ENCODE data around the gene ZNF613. TPM values are rescaled to one million over a fixed set of nuclear protein-coding genes. Genes with fewer than 3 reads are reported as not detected.
A peak's percentile ranks its signal among the peaks of the same experiment; 100 is the strongest.

ZNF613 gene
- total and polyA plus RNA-seq, 2 of the 13 experiments (the other 11 are each of a cell fraction or from before 2014, with no cell fraction given) = 3.6 to 8.3 TPM

DNA sequence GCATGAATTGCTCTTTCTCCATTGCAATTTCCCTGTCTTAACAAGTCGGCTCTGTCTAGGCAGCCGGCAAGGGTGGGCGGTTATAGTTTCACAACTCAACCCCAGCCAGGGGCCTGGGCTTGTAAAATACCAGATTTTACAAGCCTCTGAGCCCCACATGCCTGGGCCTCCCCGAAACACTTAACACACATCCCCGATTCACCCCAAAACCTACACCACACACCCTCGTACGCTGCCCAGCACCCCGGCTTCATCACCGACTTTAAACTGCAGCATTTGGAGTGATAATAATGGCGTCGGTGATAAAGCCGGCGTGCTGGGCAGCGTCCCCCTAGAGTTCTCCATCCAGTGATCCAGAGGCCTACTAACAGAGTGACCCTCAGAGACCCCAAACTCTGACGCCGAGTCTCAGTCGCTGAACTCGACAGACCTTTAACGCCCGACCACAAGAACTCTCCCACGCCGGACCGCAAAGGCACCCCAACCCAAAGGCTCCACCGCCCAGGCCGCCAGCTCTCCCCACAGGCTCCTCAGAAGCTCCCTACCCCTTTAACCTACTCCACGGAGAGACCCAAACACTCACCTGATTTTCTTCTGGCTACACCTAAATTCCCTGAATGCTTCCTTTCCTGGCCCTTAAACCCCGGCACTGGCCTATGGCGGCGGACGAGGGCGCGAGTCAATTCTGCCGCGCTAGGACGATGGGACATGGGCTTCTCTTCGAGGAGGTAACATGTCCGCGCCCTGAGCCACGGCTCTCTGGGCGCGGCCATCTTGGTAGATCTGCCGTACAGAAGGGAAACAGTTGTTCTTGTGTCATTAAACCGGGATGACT, 22.7 kb upstream of the ZNF613 start, which contains the start of gene ZNF649 (continued):
- TF ChIP-seq HMG20B (CRISPR knock-in tag; conservative IDR thresholded peaks at IDR 0.05) (0 out of 2 replicates have a peak, but pooled peaks have one; percentile 22), PHF5A (CRISPR knock-in tag; IDR thresholded peaks at IDR 0.05; ENCODE audit: low read depth, unreplicated experiment) (no peak), ZSCAN20 (CRISPR knock-in tag; IDR thresholded peaks at IDR 0.05; ENCODE audit: borderline replicate concordance) (0 out of 2 replicates have a peak, but pooled peaks have one; percentile 30), REPIN1 (CRISPR knock-in tag; IDR thresholded peaks at IDR 0.05; ENCODE audit: borderline replicate concordance, low read depth) (peak; percentile 39; the same call in 1 of the 2 replicates), ZNF331 (CRISPR knock-in tag; IDR thresholded peaks at IDR 0.05) (peak; percentile 39; the same call in 1 of the 2 replicates), ZNF460 (CRISPR knock-in tag; IDR thresholded peaks at IDR 0.05; ENCODE audit: borderline replicate concordance) (no peak), PCBP1 (IDR thresholded peaks at IDR 0.05; ENCODE audit: borderline replicate concordance, low read depth, low read length) (no peak), ZC3H13 (CRISPR knock-in tag; IDR thresholded peaks at IDR 0.05) (no peak), ZFX (CRISPR knock-in tag; IDR thresholded peaks at IDR 0.05; ENCODE audit: low read depth) (peak; percentile 84), RCOR2 (CRISPR knock-in tag; IDR thresholded peaks at IDR 0.05) (peak; percentile 23; the same call in 1 of the 2 replicates), CBX1 (IDR thresholded peaks at IDR 0.05; ENCODE audit: low read depth) (peak; percentile 18), ZNF775 (CRISPR knock-in tag; IDR thresholded peaks at IDR 0.05; ENCODE audit: borderline replicate concordance) (no peak), KAT8 (CRISPR knock-in tag; IDR thresholded peaks at IDR 0.05) (peak; percentile 88), ZNF614 (CRISPR knock-in tag; IDR thresholded peaks at IDR 0.05; ENCODE audit: borderline replicate concordance) (peak; percentile 64; the same call in 1 of the 2 replicates), ZNF274 (CRISPR knock-in tag; IDR thresholded peaks at IDR 0.05) (peak; percentile 59; the same call in 1 of the 2 replicates), TRIM24 (CRISPR knock-in tag; IDR thresholded peaks at IDR 0.05) (no peak)
- TF ChIP-seq, protein P1, sequence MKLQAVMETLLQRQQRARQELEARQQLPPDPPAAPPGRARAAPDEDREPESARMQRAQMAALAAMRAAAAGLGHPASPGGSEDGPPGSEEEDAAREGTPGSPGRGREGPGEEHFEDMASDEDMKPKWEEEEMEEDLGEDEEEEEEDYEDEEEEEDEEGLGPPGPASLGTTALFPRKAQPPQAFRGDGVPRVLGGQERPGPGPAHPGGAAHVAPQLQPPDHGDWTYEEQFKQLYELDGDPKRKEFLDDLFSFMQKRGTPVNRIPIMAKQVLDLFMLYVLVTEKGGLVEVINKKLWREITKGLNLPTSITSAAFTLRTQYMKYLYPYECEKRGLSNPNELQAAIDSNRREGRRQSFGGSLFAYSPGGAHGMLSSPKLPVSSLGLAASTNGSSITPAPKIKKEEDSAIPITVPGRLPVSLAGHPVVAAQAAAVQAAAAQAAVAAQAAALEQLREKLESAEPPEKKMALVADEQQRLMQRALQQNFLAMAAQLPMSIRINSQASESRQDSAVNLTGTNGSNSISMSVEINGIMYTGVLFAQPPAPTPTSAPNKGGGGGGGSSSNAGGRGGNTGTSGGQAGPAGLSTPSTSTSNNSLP (IDR thresholded peaks at IDR 0.05; ENCODE audit: low read depth, low read length) = no peak; the same call in 1 of the 2 replicates
- TF ChIP-seq, protein P2, sequence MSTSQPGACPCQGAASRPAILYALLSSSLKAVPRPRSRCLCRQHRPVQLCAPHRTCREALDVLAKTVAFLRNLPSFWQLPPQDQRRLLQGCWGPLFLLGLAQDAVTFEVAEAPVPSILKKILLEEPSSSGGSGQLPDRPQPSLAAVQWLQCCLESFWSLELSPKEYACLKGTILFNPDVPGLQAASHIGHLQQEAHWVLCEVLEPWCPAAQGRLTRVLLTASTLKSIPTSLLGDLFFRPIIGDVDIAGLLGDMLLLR (CRISPR knock-in tag; IDR thresholded peaks at IDR 0.05) = 0 out of 2 replicates have a peak, but pooled peaks have one; percentile 40
- TF ChIP-seq, protein P3, sequence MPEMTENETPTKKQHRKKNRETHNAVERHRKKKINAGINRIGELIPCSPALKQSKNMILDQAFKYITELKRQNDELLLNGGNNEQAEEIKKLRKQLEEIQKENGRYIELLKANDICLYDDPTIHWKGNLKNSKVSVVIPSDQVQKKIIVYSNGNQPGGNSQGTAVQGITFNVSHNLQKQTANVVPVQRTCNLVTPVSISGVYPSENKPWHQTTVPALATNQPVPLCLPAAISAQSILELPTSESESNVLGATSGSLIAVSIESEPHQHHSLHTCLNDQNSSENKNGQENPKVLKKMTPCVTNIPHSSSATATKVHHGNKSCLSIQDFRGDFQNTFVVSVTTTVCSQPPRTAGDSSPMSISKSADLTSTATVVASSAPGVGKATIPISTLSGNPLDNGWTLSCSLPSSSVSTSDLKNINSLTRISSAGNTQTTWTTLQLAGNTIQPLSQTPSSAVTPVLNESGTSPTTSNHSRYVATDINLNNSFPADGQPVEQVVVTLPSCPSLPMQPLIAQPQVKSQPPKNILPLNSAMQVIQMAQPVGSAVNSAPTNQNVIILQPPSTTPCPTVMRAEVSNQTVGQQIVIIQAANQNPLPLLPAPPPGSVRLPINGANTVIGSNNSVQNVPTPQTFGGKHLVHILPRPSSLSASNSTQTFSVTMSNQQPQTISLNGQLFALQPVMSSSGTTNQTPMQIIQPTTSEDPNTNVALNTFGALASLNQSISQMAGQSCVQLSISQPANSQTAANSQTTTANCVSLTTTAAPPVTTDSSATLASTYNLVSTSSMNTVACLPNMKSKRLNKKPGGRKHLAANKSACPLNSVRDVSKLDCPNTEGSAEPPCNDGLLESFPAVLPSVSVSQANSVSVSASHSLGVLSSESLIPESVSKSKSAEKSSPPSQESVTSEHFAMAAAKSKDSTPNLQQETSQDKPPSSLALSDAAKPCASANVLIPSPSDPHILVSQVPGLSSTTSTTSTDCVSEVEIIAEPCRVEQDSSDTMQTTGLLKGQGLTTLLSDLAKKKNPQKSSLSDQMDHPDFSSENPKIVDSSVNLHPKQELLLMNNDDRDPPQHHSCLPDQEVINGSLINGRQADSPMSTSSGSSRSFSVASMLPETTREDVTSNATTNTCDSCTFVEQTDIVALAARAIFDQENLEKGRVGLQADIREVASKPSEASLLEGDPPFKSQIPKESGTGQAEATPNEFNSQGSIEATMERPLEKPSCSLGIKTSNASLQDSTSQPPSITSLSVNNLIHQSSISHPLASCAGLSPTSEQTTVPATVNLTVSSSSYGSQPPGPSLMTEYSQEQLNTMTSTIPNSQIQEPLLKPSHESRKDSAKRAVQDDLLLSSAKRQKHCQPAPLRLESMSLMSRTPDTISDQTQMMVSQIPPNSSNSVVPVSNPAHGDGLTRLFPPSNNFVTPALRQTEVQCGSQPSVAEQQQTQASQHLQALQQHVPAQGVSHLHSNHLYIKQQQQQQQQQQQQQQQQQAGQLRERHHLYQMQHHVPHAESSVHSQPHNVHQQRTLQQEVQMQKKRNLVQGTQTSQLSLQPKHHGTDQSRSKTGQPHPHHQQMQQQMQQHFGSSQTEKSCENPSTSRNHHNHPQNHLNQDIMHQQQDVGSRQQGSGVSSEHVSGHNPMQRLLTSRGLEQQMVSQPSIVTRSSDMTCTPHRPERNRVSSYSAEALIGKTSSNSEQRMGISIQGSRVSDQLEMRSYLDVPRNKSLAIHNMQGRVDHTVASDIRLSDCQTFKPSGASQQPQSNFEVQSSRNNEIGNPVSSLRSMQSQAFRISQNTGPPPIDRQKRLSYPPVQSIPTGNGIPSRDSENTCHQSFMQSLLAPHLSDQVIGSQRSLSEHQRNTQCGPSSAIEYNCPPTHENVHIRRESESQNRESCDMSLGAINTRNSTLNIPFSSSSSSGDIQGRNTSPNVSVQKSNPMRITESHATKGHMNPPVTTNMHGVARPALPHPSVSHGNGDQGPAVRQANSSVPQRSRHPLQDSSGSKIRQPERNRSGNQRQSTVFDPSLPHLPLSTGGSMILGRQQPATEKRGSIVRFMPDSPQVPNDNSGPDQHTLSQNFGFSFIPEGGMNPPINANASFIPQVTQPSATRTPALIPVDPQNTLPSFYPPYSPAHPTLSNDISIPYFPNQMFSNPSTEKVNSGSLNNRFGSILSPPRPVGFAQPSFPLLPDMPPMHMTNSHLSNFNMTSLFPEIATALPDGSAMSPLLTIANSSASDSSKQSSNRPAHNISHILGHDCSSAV (CRISPR knock-in tag; IDR thresholded peaks at IDR 0.05; ENCODE audit: borderline replicate concordance) = no peak
